K562 (cell line): Measurements from ENCODE around the gene DTX3. TPM values are rescaled to one million over a fixed set of nuclear protein-coding genes. Genes with fewer than 3 reads are reported as not detected.

Experiments used
- ARID1B ChIP-seq: fragments of 450-650 bp; IDR thresholded peaks from 2 replicates; pipeline ENCODE4 v1.6.1; 2016; ENCODE audit warnings: antibody characterized with exemption, mild to moderate bottlenecking, inconsistent platforms
- ATF7 ChIP-seq: fragments of 450-650 bp; IDR thresholded peaks from 2 replicates; pipeline ENCODE4 v1.7.1; 2014; ENCODE audit warnings: mild to moderate bottlenecking, moderate library complexity
- CAMTA2 ChIP-seq: fragments of 250-450 bp; sonication (Bioruptor Pico); conservative IDR thresholded peaks from 2 replicates; pipeline ENCODE4 v1.5.1; 2022
- CEBPG ChIP-seq, 3 experiments: fragments of 200-800 bp in 1 of 3; sonication (Bioruptor generic) in 1 of 3; sonication (generic) in 1 of 3; formaldehyde crosslinking in 1 of 3; IDR thresholded peaks in 2 of 3; conservative IDR thresholded peaks in 1 of 3; 2 replicates each; pipeline versions ENCODE4 v1.6.1 to v1.8.0; 2016 to 2022; ENCODE audit warnings: missing compliant biosample characterization in 2 of 3, missing genetic modification characterization in 2 of 3, mild to moderate bottlenecking in 1 of 3, missing genetic modification reagents in 1 of 3
- GABPB1 ChIP-seq: sonication (generic); formaldehyde crosslinking; IDR thresholded peaks from 2 replicates; pipeline ENCODE4 v1.8.0; 2022; ENCODE audit warnings: mild to moderate bottlenecking, missing genetic modification reagents
- HDAC1 ChIP-seq, 2 experiments: fragments of 450-650 bp; IDR thresholded peaks; 2 replicates each; pipeline ENCODE4 v1.6.1; 2016 to 2017; ENCODE audit warnings: inconsistent platforms in 1 of 2, mild to moderate bottlenecking in 1 of 2, moderate library complexity in 1 of 2
- HDAC2 ChIP-seq: fragments of 450-650 bp; IDR thresholded peaks from 2 replicates; pipeline ENCODE4 v1.6.1; 2016; ENCODE audit warnings: mild to moderate bottlenecking
- KDM4B ChIP-seq, 2 experiments: fragments of 450-650 bp in 1 of 2; sonication (generic) in 1 of 2; IDR thresholded peaks; 2 replicates each; pipeline ENCODE4 v1.6.1; 2016 to 2017; ENCODE audit warnings: borderline replicate concordance in 2 of 2, antibody characterized with exemption in 1 of 2, low read depth in 1 of 2, mild to moderate bottlenecking in 1 of 2
- KLF13 ChIP-seq: fragments of 450-650 bp; IDR thresholded peaks from 2 replicates; pipeline ENCODE4 v1.6.1; 2016; ENCODE audit warnings: missing genetic modification characterization, low read depth, mild to moderate bottlenecking, missing compliant biosample characterization, moderate library complexity, borderline replicate concordance
- LARP7 ChIP-seq: fragments of 450-650 bp; IDR thresholded peaks from 2 replicates; pipeline ENCODE4 v1.6.1; 2016
- MIER1 ChIP-seq: fragments of 450-650 bp; IDR thresholded peaks from 2 replicates; pipeline ENCODE4 v1.6.1; 2016; ENCODE audit warnings: antibody characterized with exemption, mild to moderate bottlenecking, low read depth
- NCOA1 ChIP-seq: fragments of 450-650 bp; IDR thresholded peaks from 2 replicates; pipeline ENCODE4 v1.6.1; 2016; ENCODE audit warnings: low read depth
- PHF21A ChIP-seq: fragments of 450-650 bp; IDR thresholded peaks from 2 replicates; pipeline ENCODE4 v1.6.1; 2017; ENCODE audit warnings: low read depth, borderline replicate concordance
- STAG1 ChIP-seq: sonication (generic); formaldehyde crosslinking; IDR thresholded peaks from 2 replicates; pipeline ENCODE4 v1.5.0; 2020; ENCODE audit warnings: missing genetic modification reagents, borderline replicate concordance
- TOE1 ChIP-seq, 2 experiments: fragments of 450-650 bp in 1 of 2; sonication (generic) in 1 of 2; formaldehyde crosslinking in 1 of 2; IDR thresholded peaks; 2 replicates each; pipeline versions ENCODE4 v1.7.1 to v1.8.0; 2016 to 2022; ENCODE audit warnings: borderline replicate concordance in 2 of 2, mild to moderate bottlenecking in 2 of 2, antibody characterized with exemption in 1 of 2, inconsistent platforms in 1 of 2, low read depth in 1 of 2, missing genetic modification reagents in 1 of 2, moderate library complexity in 1 of 2
- ZFPM2 ChIP-seq: fragments of 250-450 bp; sonication (Bioruptor Pico); IDR thresholded peaks from 2 replicates; pipeline ENCODE4 v1.5.1; 2022; ENCODE audit warnings: mild to moderate bottlenecking
- ZNF224 ChIP-seq: sonication (generic); formaldehyde crosslinking; IDR thresholded peaks from 2 replicates; pipeline ENCODE4 v1.8.0; 2022; ENCODE audit warnings: mild to moderate bottlenecking, missing genetic modification reagents
- ZNF274 ChIP-seq: IDR thresholded peaks from 2 replicates; pipeline ENCODE4 v1.6.1; 2011; ENCODE audit warnings: low read depth, mild to moderate bottlenecking, low read length, moderate library complexity, borderline replicate concordance
- ZNF445 ChIP-seq: fragments of 250-450 bp; sonication (Bioruptor Pico); IDR thresholded peaks from 2 replicates; pipeline ENCODE4 v1.4.0; 2020; ENCODE audit warnings: low read depth, mild to moderate bottlenecking, moderate library complexity
- ZNF717 ChIP-seq: fragments of 250-450 bp; sonication (Bioruptor Pico); IDR thresholded peaks from 2 replicates; pipeline ENCODE4 v1.5.0; 2021
- polyA plus RNA-seq, 8 experiments: library from polyadenylated mRNA; depleted of rRNA in 4 of 8; stranded (reverse) in 5 of 8; unstranded in 3 of 8; fragments of >200 nt; fragmentation: Nextera tagmentation in 2 of 8; fragmentation: Illumina TruSeq in 1 of 8; extraction: Ambion mirVana in 2 of 8; extraction: Trizol in 1 of 8; gene quantifications; 2 replicates each; pipeline versions ENCODE4 v1.2.1 to v1.2.3, GENCODE V29; 2011 to 2014; ENCODE audit warnings: inconsistent platforms in 1 of 8, missing spikeins in 1 of 8
- total RNA-seq, 7 experiments: library from RNA; depleted of rRNA in 6 of 7; stranded (reverse); fragments of >200 nt in 6 of 7; fragmentation: Illumina TruSeq in 2 of 7; extraction: Trizol in 2 of 7; gene quantifications; 2 replicates each; pipeline versions ENCODE4 v1.2.1 to v1.2.3, GENCODE V29; 2011 to 2021; ENCODE audit warnings: low replicate concordance in 1 of 7
- TF ChIP-seq, protein P1 (sequence below), 3 experiments: fragments of 200-800 bp in 1 of 3; sonication (Bioruptor generic) in 1 of 3; sonication (generic) in 1 of 3; formaldehyde crosslinking in 1 of 3; IDR thresholded peaks; 2 replicates each; pipeline versions ENCODE4 v1.6.1 to v1.8.0; 2016 to 2022; ENCODE audit warnings: mild to moderate bottlenecking in 2 of 3, missing compliant biosample characterization in 2 of 3, missing genetic modification characterization in 2 of 3, missing genetic modification reagents in 1 of 3
- TF ChIP-seq, protein P2 (sequence below): fragments of 450-650 bp; IDR thresholded peaks from 2 replicates; pipeline ENCODE4 v1.6.1; 2018; ENCODE audit not compliant: partially characterized antibody

The DTX3 gene
- total and polyA plus RNA-seq, 9 of the 15 experiments (the other 6 are each of a cell fraction or from before 2014, with no cell fraction given), result 0.03 to 0.09 (median 0.06) TPM; not detected in 6

DNA sequence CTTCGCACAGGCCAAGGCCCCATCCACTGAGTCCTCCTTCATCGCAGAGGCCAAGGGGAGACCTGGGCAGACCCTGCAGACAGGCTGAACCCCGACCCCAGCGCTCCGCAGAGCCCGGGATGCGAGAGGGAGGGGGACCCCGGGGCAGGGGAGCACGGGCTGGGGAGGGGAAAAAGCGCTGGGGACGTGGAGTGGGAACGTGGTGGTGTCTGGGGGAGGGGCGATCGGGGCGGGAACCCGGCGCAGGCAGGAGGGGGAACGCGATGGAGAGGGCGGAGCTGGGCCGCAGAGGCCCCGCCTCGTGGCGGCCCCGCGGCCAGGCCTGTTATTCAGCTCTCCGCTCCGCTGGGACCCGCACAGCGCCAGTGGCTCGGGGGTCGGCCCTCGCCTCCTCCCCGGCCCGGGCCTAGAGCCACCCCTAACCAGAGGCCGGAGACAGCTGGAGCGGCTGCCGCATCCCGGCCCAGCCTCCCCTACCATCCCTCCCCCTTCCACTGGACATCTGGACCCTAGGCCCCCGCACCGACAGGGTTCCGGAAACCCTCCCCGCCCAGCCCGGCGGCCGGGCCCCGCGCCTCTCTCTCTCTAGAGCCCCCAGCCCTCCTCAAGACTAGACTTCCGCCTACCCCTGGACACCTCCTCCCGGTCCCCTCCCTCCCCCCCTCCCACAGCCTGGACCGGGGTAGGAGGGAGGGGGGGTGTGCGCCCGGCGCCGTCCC, 6.6 kb downstream of the DTX3 start, which contains the start of gene ARHGEF25 (continued):
- TF ChIP-seq CEBPG (CRISPR knock-in tag; IDR thresholded peaks at IDR 0.05), result no peak
- TF ChIP-seq CEBPG (tag; conservative IDR thresholded peaks at IDR 0.05 in 1 of 2, IDR thresholded peaks at IDR 0.05 in 1 of 2), result no peak
- no peak for TF ChIP-seq KLF13 (tag)
- no peak for TF ChIP-seq ZNF445 (CRISPR knock-in tag)
- TF ChIP-seq NCOA1, result no peak
- TF ChIP-seq ATF7, result 0 out of 2 replicates have a peak, but pooled peaks have one; percentile 31
- no peak for TF ChIP-seq GABPB1
- no peak for TF ChIP-seq ZNF224 (CRISPR knock-in tag)
- TF ChIP-seq ZNF717 (CRISPR knock-in tag), result no peak
- TF ChIP-seq MIER1, result no peak
- TF ChIP-seq LARP7, result no peak
- no peak for TF ChIP-seq STAG1 (CRISPR knock-in tag)
- TF ChIP-seq HDAC1 (IDR thresholded peaks at IDR 0.05), result peak in 1 of 2 experiments; percentile 27; a peak in 1 of 4 replicates
- no peak for TF ChIP-seq ZFPM2 (CRISPR knock-in tag)
- TF ChIP-seq PHF21A, result no peak
- 0 out of 4 replicates have a peak, but pooled peaks of 1 of the 2 experiments have one; percentile 39 for TF ChIP-seq KDM4B (IDR thresholded peaks at IDR 0.05; ENCODE audit: borderline replicate concordance in 2 of 2, low read depth in 1 of 2)
- TF ChIP-seq, protein P1, sequence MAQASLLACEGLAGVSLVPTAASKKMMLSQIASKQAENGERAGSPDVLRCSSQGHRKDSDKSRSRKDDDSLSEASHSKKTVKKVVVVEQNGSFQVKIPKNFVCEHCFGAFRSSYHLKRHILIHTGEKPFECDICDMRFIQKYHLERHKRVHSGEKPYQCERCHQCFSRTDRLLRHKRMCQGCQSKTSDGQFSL (CRISPR knock-in tag; IDR thresholded peaks at IDR 0.05), result no peak
- TF ChIP-seq, protein P1 (tag; IDR thresholded peaks at IDR 0.05), result peak in 1 of 2 experiments; percentile 42; a peak in 1 of 4 replicates
- TF ChIP-seq TOE1 (IDR thresholded peaks at IDR 0.05; ENCODE audit: borderline replicate concordance), result 0 out of 2 replicates have a peak, but pooled peaks have one; percentile 46
- no peak for TF ChIP-seq TOE1 (CRISPR knock-in tag; IDR thresholded peaks at IDR 0.05; ENCODE audit: borderline replicate concordance, low read depth)
- TF ChIP-seq ZNF274, result no peak
- peak; percentile 10; the same call in 1 of the 2 replicates for TF ChIP-seq ARID1B
- TF ChIP-seq, protein P2, sequence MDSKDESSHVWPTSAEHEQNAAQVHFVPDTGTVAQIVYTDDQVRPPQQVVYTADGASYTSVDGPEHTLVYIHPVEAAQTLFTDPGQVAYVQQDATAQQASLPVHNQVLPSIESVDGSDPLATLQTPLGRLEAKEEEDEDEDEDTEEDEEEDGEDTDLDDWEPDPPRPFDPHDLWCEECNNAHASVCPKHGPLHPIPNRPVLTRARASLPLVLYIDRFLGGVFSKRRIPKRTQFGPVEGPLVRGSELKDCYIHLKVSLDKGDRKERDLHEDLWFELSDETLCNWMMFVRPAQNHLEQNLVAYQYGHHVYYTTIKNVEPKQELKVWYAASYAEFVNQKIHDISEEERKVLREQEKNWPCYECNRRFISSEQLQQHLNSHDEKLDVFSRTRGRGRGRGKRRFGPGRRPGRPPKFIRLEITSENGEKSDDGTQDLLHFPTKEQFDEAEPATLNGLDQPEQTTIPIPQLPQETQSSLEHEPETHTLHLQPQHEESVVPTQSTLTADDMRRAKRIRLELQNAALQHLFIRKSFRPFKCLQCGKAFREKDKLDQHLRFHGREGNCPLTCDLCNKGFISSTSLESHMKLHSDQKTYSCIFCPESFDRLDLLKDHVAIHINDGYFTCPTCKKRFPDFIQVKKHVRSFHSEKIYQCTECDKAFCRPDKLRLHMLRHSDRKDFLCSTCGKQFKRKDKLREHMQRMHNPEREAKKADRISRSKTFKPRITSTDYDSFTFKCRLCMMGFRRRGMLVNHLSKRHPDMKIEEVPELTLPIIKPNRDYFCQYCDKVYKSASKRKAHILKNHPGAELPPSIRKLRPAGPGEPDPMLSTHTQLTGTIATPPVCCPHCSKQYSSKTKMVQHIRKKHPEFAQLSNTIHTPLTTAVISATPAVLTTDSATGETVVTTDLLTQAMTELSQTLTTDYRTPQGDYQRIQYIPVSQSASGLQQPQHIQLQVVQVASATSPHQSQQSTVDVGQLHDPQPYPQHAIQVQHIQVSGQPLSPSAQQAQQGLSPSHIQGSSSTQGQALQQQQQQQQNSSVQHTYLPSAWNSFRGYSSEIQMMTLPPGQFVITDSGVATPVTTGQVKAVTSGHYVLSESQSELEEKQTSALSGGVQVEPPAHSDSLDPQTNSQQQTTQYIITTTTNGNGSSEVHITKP, result peak; percentile 33
- no peak for TF ChIP-seq CAMTA2 (CRISPR knock-in tag)
- no peak for TF ChIP-seq HDAC2
